ENCODE data around the gene TTI1.

- TF ChIP-seq CTCF (IDR thresholded peaks at IDR 0.05 in 2 of 3, conservative IDR thresholded peaks at IDR 0.05 in 1 of 3; ENCODE audit: borderline replicate concordance in 1 of 3, insufficient read depth in 1 of 3, low read depth in 2 of 3, low read length in 2 of 3), result no peak
- no peak for TF ChIP-seq POLR2AphosphoS5 (IDR thresholded peaks at IDR 0.05; ENCODE audit: low read depth, low read length)
- TF ChIP-seq REST (IDR thresholded peaks at IDR 0.05; ENCODE audit: low read depth), result no peak
- TF ChIP-seq RAD21 (IDR thresholded peaks at IDR 0.05; ENCODE audit: low read depth), result no peak
These were observed 94.3 kb downstream of the TTI1 start for GRCh38 chr20:37938954-37939353.
